Right lobe of liver (tissue), 4 donors: ENCODE results near the gene NEK10.

Source experiments
- POLR2A ChIP-seq: fragments of 450-650 bp; IDR thresholded peaks from one replicate; pipeline ENCODE4 v1.6.1; 2017; ENCODE audit warnings: antibody characterized with exemption, mild to moderate bottlenecking
- TF ChIP-seq, protein P1 (sequence below), 4 donors: fragments of 200-600 bp in 3 of 4; fragments of 450-650 bp in 1 of 4; IDR thresholded peaks; one replicate each; pipeline versions ENCODE4 v1.5.1 to v1.8.0; 2016 to 2022; ENCODE audit warnings: antibody characterized with exemption in 4 of 4, mild to moderate bottlenecking in 2 of 4
- donor health status: DM: no; HTN: no; CAD: no.
- donor health status: DM: no; HTN: no; CAD: no.
- donor health status: DM: no; HTN: yes; CAD: no.

DNA sequence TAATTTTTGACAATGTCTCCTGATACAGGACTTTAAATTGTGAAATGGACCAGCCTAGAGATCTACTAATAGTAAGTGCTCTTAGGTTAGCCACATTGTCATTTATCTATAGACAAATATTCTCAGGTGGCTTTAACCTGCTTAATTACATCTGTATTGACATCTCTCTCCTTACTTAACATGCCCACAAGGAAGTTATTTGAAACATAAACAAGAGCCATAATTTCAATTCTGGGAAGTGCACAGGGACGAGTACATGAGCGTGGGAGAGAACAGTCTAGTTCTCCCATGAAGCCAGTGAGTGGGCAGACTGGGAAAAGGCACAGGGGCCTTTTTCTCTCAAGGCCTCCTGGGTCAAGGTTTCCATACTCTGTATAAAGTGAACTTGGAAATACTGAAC, 54.2 kb downstream of the NEK10 start:
- no peak for TF ChIP-seq POLR2A
- TF ChIP-seq, protein P1, sequence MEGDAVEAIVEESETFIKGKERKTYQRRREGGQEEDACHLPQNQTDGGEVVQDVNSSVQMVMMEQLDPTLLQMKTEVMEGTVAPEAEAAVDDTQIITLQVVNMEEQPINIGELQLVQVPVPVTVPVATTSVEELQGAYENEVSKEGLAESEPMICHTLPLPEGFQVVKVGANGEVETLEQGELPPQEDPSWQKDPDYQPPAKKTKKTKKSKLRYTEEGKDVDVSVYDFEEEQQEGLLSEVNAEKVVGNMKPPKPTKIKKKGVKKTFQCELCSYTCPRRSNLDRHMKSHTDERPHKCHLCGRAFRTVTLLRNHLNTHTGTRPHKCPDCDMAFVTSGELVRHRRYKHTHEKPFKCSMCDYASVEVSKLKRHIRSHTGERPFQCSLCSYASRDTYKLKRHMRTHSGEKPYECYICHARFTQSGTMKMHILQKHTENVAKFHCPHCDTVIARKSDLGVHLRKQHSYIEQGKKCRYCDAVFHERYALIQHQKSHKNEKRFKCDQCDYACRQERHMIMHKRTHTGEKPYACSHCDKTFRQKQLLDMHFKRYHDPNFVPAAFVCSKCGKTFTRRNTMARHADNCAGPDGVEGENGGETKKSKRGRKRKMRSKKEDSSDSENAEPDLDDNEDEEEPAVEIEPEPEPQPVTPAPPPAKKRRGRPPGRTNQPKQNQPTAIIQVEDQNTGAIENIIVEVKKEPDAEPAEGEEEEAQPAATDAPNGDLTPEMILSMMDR (IDR thresholded peaks at IDR 0.05), result no peak
